EL (cell line): Measurements from ENCODE around the gene OR13J1.
A peak's percentile ranks its signal among the peaks of the same experiment; 100 is the strongest.
"Not testable (repeated sequence)": the region's sequence is repeated elsewhere in the genome, so short reads cannot be mapped to it uniquely, and the experiment has no call there.

Experiments
- DNase-seq: peaks from one replicate; pipeline ENCODE4 v3.0.0-alpha.2; 2016

Gene OR13J1

DNA sequence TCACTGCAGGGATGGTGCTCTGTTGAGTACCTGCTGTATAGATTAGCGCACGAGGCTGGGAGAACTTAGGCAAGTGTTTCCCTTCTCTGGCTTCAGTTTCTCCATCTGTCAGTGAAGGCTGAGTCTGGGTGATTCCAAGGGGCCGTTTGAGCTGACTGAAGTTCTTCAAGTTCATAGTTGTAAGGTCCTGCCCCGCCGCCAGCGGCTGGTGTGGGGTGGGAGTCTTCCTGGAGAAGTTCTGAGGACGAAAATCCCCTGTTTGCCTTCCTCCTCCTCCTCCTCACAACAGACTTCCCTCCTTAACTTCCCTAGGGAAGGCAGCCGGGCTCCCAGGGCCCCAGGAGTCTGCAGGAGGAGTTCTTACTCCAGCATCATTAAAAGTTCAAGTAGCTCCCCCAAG, 34.1 kb upstream of the OR13J1 start:
- no peak for DNase-seq

DNA sequence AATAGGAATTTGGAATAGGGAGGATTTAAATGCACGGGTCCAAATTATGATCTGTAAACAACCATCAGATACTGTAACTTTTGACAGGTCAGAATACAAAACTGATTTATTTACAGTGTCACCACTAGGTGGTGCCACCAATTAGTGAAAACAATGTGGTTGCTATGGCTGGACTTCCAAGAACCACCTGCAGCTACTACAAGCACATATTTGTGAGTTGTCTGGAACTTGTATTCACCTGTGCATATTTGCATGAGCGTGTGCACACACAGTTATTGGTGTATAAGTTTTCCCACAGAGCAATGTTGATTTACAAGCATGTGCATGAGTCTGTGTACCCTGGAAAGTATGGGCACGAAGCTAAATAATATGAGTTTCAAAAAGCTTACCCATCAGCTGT, 32.8 kb upstream of the OR13J1 start:
- peak; percentile 56 for DNase-seq

DNA sequence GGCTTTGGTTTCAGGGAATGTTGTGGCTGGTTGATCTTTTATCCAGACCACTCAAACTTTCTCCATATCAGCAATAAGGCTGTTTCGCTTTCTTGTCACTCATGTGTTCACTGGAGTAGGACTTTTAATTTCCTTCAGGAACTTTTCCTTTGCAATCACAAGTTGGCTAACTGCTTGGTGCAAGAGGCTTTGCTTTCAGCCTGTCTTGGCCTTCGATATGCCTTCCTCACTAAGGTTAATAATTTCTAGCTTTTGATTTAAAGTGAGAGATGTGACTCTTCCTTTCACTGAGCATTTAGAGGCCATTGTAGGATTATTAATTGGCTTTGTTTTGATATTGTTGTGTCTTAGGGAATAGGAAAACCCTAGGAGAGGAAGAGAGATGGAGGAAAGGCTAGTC, 28.8 kb upstream of the OR13J1 start:
- DNase-seq, result no peak

DNA sequence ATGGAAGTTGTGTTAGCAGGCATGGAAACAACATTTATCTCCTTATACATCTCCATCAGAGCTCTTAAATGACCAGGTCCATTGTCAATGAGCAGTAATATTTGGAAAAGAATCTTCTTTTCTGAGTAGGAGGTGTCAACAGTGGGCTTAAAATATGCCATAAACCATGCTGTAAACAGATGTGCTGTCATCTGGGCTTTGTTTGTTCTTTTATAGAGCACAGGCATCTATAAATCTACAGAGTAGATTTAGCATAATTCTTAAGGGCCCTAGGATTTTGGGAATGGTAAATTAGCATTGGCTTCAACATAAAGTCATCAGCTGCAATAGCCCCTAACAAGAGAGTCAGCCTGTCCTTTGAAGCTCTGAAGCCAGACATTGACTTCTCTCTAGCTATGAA, 28.1 kb upstream of the OR13J1 start:
- no peak for DNase-seq

DNA sequence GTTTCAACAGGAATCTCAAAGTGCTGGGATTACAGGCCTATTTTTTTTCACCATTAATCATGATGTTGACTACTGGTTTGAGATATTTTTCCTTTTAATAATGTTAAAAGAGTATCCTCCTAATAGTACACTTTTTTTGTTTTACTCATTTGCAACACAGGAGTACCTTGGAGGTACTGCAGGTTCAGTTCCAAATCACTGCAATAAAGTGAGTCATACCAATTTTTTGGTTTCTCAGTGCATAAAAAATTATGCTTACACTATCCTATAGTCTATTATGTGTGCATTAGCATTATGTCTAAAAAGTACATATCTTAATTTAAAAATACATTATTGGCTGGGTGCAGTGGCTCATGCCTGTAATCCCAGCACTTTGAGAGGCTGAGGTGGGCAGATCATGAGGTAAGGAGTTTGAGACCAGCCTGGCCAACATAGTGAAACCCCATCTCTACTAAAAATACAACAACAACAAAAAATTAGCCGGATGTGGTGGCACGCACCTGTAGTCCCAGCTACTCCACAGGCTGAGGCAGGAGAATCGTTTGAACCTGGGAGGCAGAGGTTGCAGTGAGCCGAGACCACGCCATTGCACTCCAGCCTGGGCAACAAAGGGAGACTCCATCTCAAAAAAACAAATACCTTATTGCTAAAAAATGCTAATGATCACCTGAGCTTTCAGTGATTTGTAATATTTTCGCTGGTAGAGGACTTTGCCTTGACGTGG, 27.3 kb upstream of the OR13J1 start:
- not testable (repeated sequence) for DNase-seq

DNA sequence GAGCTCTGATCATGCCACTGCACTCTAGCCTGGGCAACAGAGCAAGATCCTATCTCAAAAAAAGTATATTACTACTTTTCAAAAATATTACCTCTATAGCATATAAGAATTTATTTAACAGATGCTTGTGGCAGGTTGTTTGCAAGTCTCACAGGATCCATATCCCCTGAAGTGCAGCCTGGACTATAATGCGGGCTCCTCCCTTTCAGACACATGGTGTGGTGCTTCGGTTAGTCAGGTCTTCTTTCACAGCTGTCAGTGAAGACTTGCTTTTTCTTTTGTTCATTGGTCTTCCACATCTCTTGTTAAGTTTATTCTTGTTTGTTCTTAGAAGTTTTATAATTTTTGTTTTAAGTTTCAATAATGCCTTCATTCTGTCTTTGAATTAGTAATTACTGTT, 26.4 kb upstream of the OR13J1 start:
- no peak for DNase-seq

DNA sequence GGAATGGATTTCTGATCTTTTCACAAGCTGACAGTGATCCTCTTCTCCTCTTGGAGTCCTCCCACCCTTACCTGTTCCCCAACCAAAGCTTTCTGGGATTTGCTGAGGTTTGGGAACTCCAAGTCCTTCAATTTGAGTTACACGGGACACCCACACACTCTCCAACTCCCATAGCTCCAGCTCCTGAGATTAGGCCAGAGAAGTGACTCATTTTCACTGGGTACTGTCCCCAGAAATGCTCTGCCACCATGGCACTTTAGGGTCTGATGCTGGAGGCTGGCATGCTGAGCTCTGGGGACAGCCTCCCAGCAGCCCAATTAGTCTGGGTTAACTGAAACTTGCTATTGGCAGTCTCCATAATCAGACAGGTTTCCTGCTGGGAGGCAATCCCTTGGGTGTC, 21.9 kb upstream of the OR13J1 start:
- no peak for DNase-seq

DNA sequence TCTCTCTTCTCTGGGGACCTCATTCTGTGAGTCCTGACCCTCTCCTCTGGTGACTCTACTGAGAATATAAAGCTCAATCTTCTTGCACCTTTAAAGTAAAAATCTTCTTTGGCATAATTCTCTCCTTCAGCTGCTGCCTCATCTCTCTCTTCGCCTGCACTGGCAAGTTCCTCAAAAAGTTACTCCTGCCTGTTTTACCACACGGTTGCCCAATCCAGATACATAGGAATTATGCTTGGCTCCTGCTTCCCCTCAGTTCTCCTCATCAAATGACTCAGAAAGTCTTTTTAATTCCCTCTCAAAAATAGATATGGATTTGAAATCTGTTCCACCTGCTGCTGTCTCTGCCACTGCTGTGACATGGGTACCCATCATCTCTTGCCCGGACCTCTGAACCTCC, 21.4 kb upstream of the OR13J1 start:
- DNase-seq, result no peak

DNA sequence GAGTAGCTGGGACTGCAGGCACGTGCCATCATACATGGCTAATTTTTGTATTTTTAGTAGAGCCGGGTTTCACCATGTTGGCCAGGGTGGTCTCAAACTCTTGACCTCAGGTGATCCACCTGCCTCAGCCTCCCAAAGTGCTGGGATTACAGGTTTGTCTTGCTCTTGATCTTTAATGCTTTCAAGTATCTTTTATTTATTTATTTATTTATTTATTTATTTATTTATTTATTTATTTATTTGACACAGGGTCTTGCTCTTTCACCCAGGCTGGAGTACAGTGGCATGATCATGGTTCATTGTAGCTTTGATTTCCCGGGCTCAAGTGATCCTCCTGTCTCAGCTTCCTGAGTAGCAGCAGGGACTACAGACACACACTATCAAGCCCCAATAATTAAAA, 14.7 kb upstream of the OR13J1 start:
- DNase-seq, result not testable (repeated sequence)

DNA sequence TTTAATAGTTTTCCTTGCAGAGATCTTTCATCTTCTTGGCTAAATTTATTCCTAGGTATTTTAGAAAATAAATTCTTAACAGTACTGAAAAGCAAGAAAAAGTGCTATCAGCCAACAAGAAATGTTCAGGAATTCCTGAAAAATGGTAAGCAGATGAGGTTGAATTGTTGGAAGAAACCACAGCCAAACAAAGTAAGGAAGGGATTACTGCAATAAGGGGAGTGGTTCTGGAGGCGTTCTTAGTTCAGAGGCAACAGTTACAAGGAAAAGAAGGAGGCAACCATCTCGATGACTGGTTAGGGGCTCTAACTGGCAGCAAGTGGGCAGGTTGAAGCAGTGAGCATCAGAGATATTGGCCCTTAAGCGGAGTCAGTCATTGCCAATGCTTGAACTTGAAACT, 12.8 kb upstream of the OR13J1 start:
- no peak for DNase-seq

DNA sequence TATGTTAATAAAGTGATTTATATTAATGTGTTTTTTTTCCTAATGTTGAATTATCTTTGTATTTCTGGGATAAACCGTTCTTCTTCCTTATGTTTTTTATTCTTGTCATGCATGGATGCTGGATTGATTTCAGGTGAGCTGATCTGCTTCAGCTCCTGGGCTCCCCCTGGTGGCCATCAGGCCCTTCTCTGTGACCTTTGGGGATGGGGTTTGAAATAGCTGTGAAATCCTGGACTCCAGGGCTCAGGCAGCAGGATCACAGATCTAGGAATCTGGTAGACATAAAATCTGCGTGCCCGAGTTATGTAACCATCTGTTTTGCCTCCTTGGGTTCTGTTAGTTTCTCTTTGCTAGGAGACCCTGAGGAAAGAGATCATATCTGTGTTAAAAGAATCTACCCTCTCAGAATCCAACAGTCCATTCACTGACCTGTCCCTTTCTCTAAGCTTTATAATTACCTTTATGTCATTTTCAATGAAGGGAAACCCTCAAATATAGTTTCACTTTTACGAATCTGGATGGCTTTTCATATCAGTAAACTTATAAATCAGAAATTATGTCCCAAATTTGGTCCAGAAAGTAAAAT, 12.2 kb upstream of the OR13J1 start:
- peak; percentile 75 for DNase-seq

DNA sequence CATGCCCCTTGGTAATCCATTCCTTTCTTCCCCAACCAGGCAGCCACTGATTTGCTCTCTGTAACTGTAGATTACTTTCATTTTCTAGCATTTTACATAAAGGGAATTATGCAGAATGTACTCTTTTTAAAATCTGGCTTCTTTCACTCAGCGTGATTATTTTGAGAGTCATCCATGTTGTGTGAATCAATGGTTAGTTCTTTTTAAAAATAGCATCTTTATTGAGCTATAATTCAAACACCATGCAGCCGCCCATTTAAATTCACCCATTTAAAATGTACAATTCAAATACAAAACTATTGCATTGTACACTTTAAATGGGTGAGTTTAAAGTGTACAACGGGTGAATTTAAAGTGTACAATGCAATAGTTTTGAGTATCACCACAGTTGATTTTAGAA, 2.3 kb upstream of the OR13J1 start:
- DNase-seq, result no peak

DNA sequence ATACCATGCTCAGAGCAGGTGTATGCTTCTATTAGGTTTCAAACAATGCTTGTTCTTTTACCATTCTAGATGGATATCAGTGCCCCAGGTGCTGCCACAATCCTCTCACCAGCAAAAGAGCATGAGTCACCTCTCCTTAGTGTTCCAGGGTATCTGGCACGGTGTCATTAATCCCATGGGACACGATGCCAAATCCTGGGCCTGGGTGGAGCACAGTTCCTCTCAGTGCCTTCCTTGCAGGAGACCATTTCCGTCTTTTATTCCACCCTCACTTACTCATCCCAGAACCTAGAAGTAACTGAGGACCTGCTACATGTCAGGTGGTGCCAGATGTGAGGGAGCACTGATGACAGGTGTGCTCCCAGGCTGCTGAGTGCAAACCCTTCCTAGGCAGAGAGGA, 1.3 kb upstream of the OR13J1 start:
- DNase-seq, result no peak

DNA sequence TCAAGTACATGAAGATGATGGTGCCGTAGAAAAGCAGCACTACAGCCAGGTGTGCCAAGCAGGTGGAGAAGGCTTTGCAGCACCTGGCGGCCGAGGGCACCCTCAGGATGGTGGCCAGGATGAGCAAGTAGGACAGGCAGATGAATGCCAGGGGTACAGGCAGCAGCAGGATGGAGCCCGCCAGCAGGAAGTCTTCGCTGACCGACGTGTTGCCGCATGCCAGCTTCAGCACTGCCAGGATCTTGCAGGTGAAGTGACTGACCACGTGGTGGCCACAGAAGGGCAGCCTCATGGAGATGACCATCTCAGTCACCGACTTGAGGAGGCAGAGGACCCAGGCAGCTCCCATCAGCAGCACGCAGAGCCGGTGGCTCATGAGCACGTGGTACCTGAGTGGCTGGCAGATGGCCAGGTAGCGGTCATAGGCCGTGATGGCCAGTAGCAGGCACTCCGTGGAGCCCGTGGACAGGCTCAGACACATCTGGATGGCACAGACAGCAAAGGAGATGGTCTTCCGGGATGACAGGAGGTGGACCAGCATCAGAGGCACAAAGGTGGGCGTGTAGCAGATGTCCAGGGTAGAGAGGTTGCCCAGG, 482 bp downstream of the OR13J1 start:
- DNase-seq, result no peak

DNA sequence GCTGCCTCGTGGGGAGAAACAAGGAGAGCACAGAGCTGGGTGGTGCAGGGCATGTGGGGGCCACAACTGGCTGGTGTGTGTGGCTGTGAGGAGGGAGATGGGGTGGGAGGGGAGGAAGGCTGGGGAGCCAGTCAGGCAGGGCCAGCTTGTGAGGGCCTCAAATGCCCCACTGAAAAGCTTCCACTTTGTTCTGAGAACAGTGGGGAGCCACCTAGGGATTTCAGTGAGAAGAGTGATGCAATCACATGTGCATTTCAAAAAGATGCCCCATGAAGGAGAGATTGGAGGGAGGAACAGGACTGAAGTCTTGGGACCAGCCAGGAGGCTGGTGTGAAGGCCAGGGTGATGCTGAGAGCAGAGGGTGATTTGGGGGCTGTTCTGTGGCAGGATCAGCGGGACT, 1.3 kb downstream of the OR13J1 start:
- DNase-seq, result no peak

DNA sequence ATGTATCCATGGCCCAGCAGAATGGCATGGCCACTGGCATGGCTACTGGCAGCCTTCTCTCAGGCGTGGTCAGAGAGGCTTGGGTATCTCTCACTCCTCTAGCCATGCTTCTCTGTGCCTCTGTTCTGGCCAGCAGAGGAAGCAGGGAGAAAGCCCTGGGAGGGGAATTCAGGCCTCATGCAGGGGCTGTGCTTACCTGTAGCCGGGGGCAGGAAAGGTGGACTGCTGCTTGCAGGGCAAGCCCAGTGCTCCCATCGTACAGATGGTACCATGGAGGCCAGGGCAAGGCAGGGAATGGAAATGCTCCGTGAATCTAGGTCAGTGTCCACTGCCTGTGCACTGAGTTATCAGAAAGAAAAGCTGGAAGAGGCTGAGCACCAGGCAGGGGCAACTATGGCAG, 2.7 kb downstream of the OR13J1 start:
- no peak for DNase-seq

DNA sequence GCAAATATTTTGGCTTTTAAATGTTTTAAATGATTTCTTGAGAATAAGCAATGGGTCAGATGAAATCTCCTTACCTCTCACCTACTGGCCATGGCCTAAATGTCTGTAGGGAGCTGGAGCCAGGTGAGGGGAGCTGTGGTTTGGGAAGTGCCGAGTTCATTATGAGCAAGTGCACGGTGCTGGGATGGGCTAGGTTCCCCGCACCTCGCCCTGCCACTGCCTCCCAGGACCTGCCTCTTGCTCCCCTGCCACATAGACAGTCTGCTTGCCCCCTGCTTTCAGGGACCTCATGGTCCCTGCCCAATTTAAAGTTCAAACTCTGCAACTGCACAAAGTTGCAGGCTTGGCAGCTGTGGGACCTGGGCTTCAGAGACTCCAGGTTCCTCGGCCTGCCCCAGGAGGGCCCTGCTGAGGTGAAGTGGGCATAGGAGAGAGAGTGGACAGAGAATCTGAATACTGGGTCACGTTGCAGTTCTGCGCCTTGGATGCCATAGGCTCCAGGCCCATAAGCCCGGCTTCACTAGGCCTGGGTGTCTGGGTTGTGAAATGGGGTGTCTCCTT, 5.4 kb downstream of the OR13J1 start:
- no peak for DNase-seq

DNA sequence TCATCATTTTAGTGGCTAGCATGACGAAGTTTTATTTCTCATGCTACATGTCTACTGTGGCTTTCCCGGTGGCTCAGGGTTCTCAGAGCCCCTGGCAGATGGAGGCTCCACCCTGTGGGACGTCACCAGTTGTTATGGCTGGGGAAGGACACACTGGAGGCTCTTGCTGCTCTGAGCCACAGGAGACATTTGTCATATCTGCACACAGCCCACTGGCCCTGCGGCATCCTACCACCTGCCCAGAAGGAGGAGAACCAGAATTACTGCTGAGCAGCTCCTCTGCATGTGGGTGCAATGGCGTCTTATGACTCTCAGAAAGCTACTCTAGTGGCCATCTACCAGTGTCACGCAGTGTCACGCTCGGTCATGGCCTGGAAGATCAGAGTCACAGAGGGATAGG, 6.6 kb downstream of the OR13J1 start:
- DNase-seq, result no peak

DNA sequence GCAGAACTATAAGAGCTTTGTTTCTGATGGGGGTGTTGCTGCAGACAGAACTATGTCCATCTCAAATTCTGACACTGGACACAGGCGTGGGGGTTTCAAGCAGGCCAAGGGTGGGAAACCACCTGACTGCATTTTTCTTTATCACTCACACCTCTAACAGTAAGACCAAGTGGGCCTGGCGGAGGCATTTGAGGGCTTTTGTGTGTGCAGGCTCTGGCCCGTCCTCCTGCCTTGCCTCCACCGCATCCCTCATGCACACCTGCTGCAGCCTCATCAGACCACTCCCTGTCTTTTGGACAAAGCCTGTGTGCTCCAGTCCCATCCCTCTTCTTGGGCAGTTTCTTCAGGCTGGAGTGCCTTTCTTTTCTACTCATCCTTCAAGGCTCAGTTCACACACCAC, 7.9 kb downstream of the OR13J1 start:
- no peak for DNase-seq

DNA sequence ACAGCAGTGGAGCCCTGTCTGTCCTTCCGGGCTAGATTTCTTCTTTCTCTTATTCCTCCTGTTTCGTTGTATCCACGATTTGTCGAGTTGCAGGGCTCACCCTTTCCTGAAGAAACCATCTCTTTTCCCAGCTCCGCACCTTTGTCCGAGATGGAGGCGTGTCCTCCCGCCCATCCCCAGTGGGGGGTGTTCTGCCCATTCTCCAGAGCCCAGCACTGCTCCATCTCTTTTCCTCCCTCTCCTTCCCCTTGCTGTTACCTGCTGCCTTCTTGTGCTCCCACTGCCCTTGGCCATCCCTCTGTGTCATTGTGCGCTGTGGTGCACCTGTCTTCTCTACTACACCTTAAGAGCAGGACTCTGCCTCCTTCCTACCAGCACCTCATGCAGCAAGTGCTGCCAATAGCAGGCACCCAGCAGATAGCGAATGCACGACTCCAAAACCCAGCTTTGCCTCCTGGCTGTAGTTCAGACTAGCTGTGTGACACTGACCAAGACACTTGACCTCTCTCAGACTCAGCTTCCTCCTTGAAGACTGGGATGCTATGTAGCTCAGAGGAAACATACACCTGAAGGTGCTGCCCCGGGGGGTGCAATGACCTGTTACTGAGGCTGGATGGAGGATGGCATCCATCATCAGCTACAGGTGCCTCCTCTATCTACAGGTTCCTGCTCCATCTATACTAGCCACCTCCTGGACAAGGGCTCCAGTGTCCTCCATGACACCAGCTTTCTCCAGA, 8.9 kb downstream of the OR13J1 start:
- DNase-seq, result no peak

DNA sequence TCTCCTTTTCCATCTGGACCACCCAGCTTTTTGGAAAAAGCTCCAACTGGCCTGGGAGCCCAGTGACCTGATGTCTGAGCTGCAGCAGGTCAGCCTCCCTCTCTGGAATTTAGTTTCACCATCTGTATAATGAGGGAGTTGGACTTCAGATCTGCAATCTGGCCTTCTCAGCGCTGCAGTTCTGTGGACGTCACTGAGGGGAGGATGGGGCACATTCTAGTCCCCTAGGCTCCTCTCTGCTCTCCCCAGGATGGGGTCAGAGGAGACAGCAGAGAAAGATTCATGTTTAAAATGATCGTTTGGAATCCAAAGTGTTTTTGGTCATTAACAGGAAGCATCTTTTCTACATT, 10.2 kb downstream of the OR13J1 start:
- no peak for DNase-seq

DNA sequence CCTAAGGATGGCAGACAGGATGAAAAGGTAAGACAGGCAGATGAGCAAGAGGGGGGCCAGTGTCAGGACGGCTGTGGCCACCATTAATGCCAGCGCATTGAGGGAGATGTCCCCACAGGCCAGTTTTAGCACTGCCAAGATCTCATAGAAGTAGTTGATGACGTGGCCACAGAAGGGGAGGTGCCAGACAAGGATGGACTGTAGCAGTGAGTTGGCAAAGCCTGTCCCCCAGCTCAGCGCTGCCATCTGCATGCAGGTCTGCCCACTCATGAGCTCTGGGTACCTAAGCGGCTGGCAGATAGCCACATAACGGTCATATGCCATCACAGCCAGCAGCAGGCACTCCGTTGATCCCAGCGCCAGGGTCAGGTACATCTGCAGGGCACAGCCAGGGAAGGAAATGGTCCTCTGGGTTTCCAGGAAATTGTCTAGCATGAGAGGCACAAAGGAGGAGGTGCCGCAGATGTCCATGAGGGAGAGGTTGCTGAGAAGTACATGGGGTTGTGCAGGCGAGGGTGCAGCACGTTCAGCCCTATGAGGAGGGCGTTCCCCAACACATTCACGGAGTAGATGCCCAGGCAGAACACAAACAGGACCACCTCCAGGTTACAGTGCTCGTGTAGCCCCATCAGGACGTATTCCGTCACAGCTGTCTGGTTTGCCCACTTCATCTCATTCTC, 10.8 kb downstream of the OR13J1 start:
- peak; percentile 13 for DNase-seq

DNA sequence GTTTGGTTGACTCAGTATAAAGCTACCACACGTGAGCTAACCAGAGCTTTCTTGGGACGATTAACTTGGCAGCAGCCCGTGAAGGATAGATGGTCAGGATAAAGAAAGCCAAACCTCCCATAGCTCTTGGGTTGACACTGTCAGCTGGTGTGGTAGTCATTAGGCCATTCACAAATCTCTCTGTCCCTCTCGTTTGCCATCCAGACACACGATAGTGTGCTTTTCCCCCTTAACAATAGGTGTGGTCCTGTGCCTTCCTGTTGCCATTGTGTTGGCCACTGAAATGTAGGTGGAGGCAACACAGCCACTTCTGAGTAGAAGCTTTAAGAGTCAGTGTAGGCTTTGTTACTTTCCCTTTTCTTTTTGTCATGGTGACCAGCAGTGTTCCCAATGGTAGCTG, 11.7 kb downstream of the OR13J1 start:
- DNase-seq, result no peak
